GM21526 (cell line): Measurements from ENCODE around the gene WIPF1.
"Not testable (repeated sequence)": the region's sequence is repeated elsewhere in the genome, so short reads cannot be mapped to it uniquely, and the experiment has no call there.

Experiments used
- ATAC-seq: cut with Tn5 transposase; IDR thresholded peaks from one replicate; pipeline ENCODE4 v1.9.1; 2021; ENCODE audit warnings: moderate library complexity; ENCODE audit not compliant: unreplicated experiment, low FRiP score

WIPF1 gene

GRCh38 chr2:174548021-174548420, 49.6 kb downstream of the WIPF1 start:
- ATAC-seq: not testable (repeated sequence)

GRCh38 chr2:174546519-174547506, 50.8 kb downstream of the WIPF1 start:
- ATAC-seq: no peak

- no peak for ATAC-seq
Measured at GRCh38 chr2:174545240-174545639, 52.4 kb downstream of the WIPF1 start.

- no peak for ATAC-seq
Measured at GRCh38 chr2:174544802-174545201, 52.8 kb downstream of the WIPF1 start.

GRCh38 chr2:174544156-174544555, 53.4 kb downstream of the WIPF1 start:
- no peak for ATAC-seq

GRCh38 chr2:174540893-174541292, 56.7 kb downstream of the WIPF1 start:
- ATAC-seq: no peak

GRCh38 chr2:174535757-174536703, 61.6 kb downstream of the WIPF1 start:
- peak; percentile 70 for ATAC-seq

- no peak for ATAC-seq
Measured at GRCh38 chr2:174535083-174535482, 62.5 kb downstream of the WIPF1 start.

GRCh38 chr2:174529916-174530315, 67.7 kb downstream of the WIPF1 start:
- no peak for ATAC-seq

GRCh38 chr2:174527959-174528358, 69.6 kb downstream of the WIPF1 start:
- no peak for ATAC-seq

- no peak for ATAC-seq
Measured at GRCh38 chr2:174527101-174527721, 70.4 kb downstream of the WIPF1 start.

GRCh38 chr2:174524527-174524926, 73.1 kb downstream of the WIPF1 start:
- no peak for ATAC-seq

GRCh38 chr2:174522553-174522952, 75.1 kb downstream of the WIPF1 start:
- no peak for ATAC-seq

GRCh38 chr2:174518395-174518794, 79.2 kb downstream of the WIPF1 start:
- ATAC-seq: no peak

- ATAC-seq: no peak
Measured at GRCh38 chr2:174516501-174517378, 80.9 kb downstream of the WIPF1 start.

GRCh38 chr2:174512345-174512744, 85.3 kb downstream of the WIPF1 start:
- no peak for ATAC-seq

- ATAC-seq: no peak
Measured at GRCh38 chr2:174511580-174512260, 85.9 kb downstream of the WIPF1 start.

GRCh38 chr2:174510583-174511189, 86.9 kb downstream of the WIPF1 start:
- no peak for ATAC-seq
